Kidney glomerular epithelial cell (primary cell): ENCODE measurements around the gene ARL3.
"Not testable (repeated sequence)": the region's sequence is repeated elsewhere in the genome, so short reads cannot be mapped to it uniquely, and the experiment has no call there.

Source experiments
- DNase-seq: peaks from one replicate; lab custom pipeline; 2025; lab: John Stamatoyannopoulos, UW

ARL3 gene

GRCh38 chr10:102713814-102714620 lies at the start of gene ARL3:
ARL3 (minus strand) TSS chr10:102714397; CDS start chr10:102714275, 122 bp downstream.
- peak; percentile 89 for DNase-seq

- no peak for DNase-seq
Measured at GRCh38 chr10:102763037-102763607, 48.9 kb upstream of the ARL3 start.

- no peak for DNase-seq
Measured at GRCh38 chr10:102762401-102763015, 48.3 kb upstream of the ARL3 start.

- DNase-seq = no peak
Measured at GRCh38 chr10:102761981-102762380, 47.8 kb upstream of the ARL3 start.

GRCh38 chr10:102759497-102760210 lies 45.5 kb upstream of the ARL3 start:
- DNase-seq = no peak

- not testable (repeated sequence) for DNase-seq
Measured at GRCh38 chr10:102758933-102759262, 44.7 kb upstream of the ARL3 start.

- no peak for DNase-seq
Measured at GRCh38 chr10:102758240-102758932, 44.2 kb upstream of the ARL3 start.

GRCh38 chr10:102757323-102757722 lies 43.1 kb upstream of the ARL3 start:
- DNase-seq = no peak

GRCh38 chr10:102753718-102754117 lies 39.5 kb upstream of the ARL3 start:
- no peak for DNase-seq

GRCh38 chr10:102752934-102753664 lies 38.9 kb upstream of the ARL3 start:
- peak; percentile 59 for DNase-seq

GRCh38 chr10:102752266-102752930 lies 38.2 kb upstream of the ARL3 start:
- no peak for DNase-seq

GRCh38 chr10:102745157-102745556 lies 31.0 kb upstream of the ARL3 start:
- no peak for DNase-seq

- DNase-seq = peak; percentile 41
Measured at GRCh38 chr10:102744374-102745051, 30.3 kb upstream of the ARL3 start.

GRCh38 chr10:102743588-102744373 lies 29.6 kb upstream of the ARL3 start, which contains the start of gene WBP1L:
WBP1L (plus strand) TSS chr10:102743948; CDS start chr10:102744054, 106 bp downstream.
- DNase-seq = peak; percentile 100

- DNase-seq = no peak
Measured at GRCh38 chr10:102743078-102743587, 28.9 kb upstream of the ARL3 start.

- not testable (repeated sequence) for DNase-seq
Measured at GRCh38 chr10:102742313-102742712, 28.1 kb upstream of the ARL3 start.

GRCh38 chr10:102741726-102742237 lies 27.6 kb upstream of the ARL3 start:
- DNase-seq = no peak

- DNase-seq = no peak
Measured at GRCh38 chr10:102740229-102740628, 26.0 kb upstream of the ARL3 start.

- no peak for DNase-seq
Measured at GRCh38 chr10:102738692-102739121, 24.5 kb upstream of the ARL3 start.
